Kidney (tissue), 14 donors: Measurements from ENCODE around the gene MAPKAP1. TPM values are rescaled to one million over a fixed set of nuclear protein-coding genes. Genes with fewer than 3 reads are reported as not detected.

Experiments used
- DNase-seq, 5 donors: peaks; one replicate each; pipeline ENCODE4 v3.0.0-alpha.2; 2013 to 2020
- FAIRE-seq: peaks from 2 replicates; lab custom pipeline; 2012; peaks lifted over from hg19 to GRCh38; lab: Jason Lieb, UNC
- H3K27ac ChIP-seq, 2 donors: one replicate each; pipeline ENCODE4 v1.7.0; 2013; ENCODE audit warnings: low read depth in 2 of 2, low read length in 2 of 2, inconsistent platforms in 1 of 2
- H3K27me3 ChIP-seq: one replicate; pipeline ENCODE4 v1.7.1; 2013; ENCODE audit warnings: low read length, inconsistent platforms; ENCODE audit not compliant: control insufficient read depth, insufficient read depth
- H3K36me3 ChIP-seq, 3 donors: one replicate each; pipeline versions ENCODE4 v1.7.0 to v1.7.1; 2013; ENCODE audit warnings: low read length in 3 of 3, control low read depth in 1 of 3, inconsistent platforms in 1 of 3; ENCODE audit not compliant: insufficient read depth in 3 of 3, control insufficient read depth in 2 of 3
- H3K4me1 ChIP-seq, 3 donors: one replicate each; pipeline versions ENCODE4 v1.7.0 to v1.7.1; 2013; ENCODE audit warnings: low read length in 3 of 3, inconsistent platforms in 1 of 3, low read depth in 1 of 3; ENCODE audit not compliant: control insufficient read depth in 2 of 3, insufficient read depth in 2 of 3
- H3K4me3 ChIP-seq, 3 donors: one replicate each; pipeline versions ENCODE4 v1.7.0 to v1.8.1; 2013; ENCODE audit warnings: low read length in 3 of 3, control low read depth in 1 of 3, inconsistent platforms in 1 of 3
- H3K9ac ChIP-seq, 3 donors: one replicate each; pipeline versions ENCODE4 v1.7.0 to v1.7.1; 2013; ENCODE audit warnings: low read length in 3 of 3, control low read depth in 1 of 3, inconsistent platforms in 1 of 3
- H3K9me3 ChIP-seq, 3 donors: one replicate each; pipeline versions ENCODE4 v1.7.0 to v1.7.1; 2013; ENCODE audit warnings: low read length in 3 of 3, control low read depth in 1 of 3, inconsistent platforms in 1 of 3; ENCODE audit not compliant: control insufficient read depth in 2 of 3, insufficient read depth in 1 of 3
- intact Hi-C: fragments of 100-400 bp; cut with DNase I; formaldehyde crosslinking; loops from one replicate; pipeline ENCODE4 v1.11.1; 2022
- polyA plus RNA-seq: library from polyadenylated mRNA; stranded (reverse); fragments of 350-450 nt; fragmentation: Illumina TruSeq; extraction: RNeasy Lipid Tissue Mini Kit (QIAGEN cat#74804); gene quantifications from one replicate; pipeline ENCODE4 v1.2.3, GENCODE V29; 2014; ENCODE audit warnings: low read depth, low replicate concordance; ENCODE audit not compliant: insufficient read depth
- total RNA-seq: library from RNA; stranded (reverse); fragmentation: NEBNext Ultra II Directional; extraction: Animal tissue kit (Norgen Biotek cat#: 25700); gene quantifications from one replicate; pipeline ENCODE4 v1.2.1, GENCODE V29; 2021
- TF ChIP-seq, protein P1 (sequence below): IDR thresholded peaks from 3 replicates; pipeline ENCODE4 v1.5.1; 2012; ENCODE audit warnings: mild to moderate bottlenecking, moderate library complexity, borderline replicate concordance; ENCODE audit not compliant: insufficient read depth; ENCODE audit errors: extremely low read depth
- donor health status: control.
- donor health status: control.
- donor health status: control.
- donor health status: control.
- donor health status: control.
- donor health status: DM: yes; HTN: yes; CAD: no.
- donor health status: Normal renal cell carcinoma (clear cell type).

MAPKAP1 gene
- total and polyA plus RNA-seq, 2 donors from 2014 or later: 70.5 to 99.4 TPM

DNA sequence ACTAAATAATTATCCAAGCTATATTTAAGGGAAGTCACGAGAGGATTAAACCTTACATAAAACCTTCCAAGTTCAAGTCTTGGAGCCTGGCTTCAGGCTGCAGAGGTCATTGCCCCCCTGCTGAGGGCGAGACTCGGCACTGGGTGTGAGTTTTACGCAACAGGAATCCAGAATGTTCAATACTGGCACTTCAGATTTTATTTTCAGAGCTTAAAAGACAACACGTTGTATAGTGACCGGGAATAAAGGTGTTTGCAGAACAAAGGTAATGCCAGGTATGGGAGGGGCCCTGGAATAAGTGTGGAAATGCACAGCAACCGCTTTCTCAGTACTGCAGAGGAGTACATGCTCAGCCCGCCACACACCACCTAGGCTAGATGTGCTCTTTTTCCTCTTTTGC lies 238.4 kb downstream of the MAPKAP1 start:
- no peak overlapping the region for H3K9ac ChIP-seq
- intact Hi-C loops: no loop called here
- TF ChIP-seq, protein P1, sequence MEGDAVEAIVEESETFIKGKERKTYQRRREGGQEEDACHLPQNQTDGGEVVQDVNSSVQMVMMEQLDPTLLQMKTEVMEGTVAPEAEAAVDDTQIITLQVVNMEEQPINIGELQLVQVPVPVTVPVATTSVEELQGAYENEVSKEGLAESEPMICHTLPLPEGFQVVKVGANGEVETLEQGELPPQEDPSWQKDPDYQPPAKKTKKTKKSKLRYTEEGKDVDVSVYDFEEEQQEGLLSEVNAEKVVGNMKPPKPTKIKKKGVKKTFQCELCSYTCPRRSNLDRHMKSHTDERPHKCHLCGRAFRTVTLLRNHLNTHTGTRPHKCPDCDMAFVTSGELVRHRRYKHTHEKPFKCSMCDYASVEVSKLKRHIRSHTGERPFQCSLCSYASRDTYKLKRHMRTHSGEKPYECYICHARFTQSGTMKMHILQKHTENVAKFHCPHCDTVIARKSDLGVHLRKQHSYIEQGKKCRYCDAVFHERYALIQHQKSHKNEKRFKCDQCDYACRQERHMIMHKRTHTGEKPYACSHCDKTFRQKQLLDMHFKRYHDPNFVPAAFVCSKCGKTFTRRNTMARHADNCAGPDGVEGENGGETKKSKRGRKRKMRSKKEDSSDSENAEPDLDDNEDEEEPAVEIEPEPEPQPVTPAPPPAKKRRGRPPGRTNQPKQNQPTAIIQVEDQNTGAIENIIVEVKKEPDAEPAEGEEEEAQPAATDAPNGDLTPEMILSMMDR: no peak
- no peak overlapping the region for H3K27ac ChIP-seq
- FAIRE-seq: no peak
- H3K4me1 ChIP-seq: peaks cover 0 to 5% (median 5%) of the 10 kb centered on the region in 3 donors
- peaks cover 0 to 2% (median 0%) of the 10 kb centered on the region in 3 donors for H3K36me3 ChIP-seq
- no peak overlapping the region for H3K4me3 ChIP-seq
- H3K27me3 ChIP-seq: no peaks in the 10 kb centered on the region
- no peak for DNase-seq
- no peaks in the 10 kb centered on the region for H3K9me3 ChIP-seq

DNA sequence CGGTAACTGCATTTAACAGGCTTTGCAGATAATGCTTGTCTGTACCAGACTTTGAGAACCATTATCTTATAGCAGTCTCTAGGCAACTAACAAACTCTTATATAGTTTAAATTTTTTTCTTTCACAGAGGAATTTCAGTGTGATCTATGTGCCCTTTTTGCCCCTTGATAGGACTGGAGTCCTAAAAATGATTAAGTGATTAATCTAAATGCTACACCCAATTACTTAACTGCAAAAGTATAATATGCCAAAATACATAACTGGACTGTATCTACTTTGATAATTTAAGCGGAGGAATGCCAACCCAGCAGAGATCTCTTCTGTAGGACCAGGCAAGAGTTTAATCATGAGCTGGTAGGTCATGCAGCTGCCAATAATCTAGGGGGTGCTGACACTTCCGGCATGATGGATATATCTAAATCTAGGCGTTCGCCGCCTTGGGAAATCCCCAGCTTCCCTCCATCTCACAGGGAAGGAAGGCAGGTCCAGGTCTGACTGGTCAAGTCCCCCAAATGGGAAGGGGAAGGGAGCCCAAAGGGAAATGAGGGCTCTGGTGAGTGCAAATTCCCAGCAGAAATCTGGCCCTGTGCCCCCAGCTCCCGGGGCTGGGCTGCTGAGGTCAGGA lies 239.8 kb downstream of the MAPKAP1 start:
- peaks cover 0 to 12% (median 10%) of the 10 kb centered on the region in 3 donors for H3K4me1 ChIP-seq
- DNase-seq: no peak
- no peaks in the 10 kb centered on the region for H3K9me3 ChIP-seq
- H3K4me3 ChIP-seq: no peak overlapping the region
- TF ChIP-seq, protein P1: no peak
- peaks cover 0 to 2% (median 0%) of the 10 kb centered on the region in 3 donors for H3K36me3 ChIP-seq
- no peak overlapping the region for H3K9ac ChIP-seq
- intact Hi-C loops: no loop called here
- no peaks in the 10 kb centered on the region for H3K27me3 ChIP-seq
- H3K27ac ChIP-seq: no peak overlapping the region
- no peak for FAIRE-seq

DNA sequence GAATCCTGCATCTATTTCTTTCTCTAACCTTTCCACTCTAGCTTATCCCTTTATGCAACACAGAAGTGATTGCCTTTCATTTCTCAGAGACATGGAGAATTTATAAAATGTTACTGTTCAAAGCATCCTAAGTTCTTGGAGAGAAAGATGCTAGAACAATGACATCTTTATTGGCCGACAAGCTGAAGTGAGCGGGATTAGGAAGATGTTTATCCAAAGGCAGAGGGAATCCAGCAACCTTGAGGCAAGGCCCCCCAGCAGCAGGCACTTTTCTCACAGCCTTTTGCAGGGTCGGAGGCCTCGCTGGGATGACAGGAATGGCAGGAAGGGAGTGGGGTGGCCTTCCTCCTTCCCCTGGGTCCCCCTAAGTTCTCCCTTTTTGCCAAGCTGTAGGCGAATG lies 240.6 kb downstream of the MAPKAP1 start:
- no peak overlapping the region for H3K9ac ChIP-seq
- no peak overlapping the region for H3K27ac ChIP-seq
- intact Hi-C loops: no loop called here
- H3K9me3 ChIP-seq: no peaks in the 10 kb centered on the region
- TF ChIP-seq, protein P1: no peak
- no peak for DNase-seq
- no peaks in the 10 kb centered on the region for H3K27me3 ChIP-seq
- no peak for FAIRE-seq
- H3K36me3 ChIP-seq: peaks cover 0 to 2% (median 2%) of the 10 kb centered on the region in 3 donors
- H3K4me1 ChIP-seq: peaks cover 0 to 12% (median 5%) of the 10 kb centered on the region in 3 donors
- no peak overlapping the region for H3K4me3 ChIP-seq
